Measurements from ENCODE around the gene PTPN20.
"Not testable (repeated sequence)": the region's sequence is repeated elsewhere in the genome, so short reads cannot be mapped to it uniquely, and the experiment has no call there.

GRCh38 chr10:46907185-46908117 lies 3.8 kb upstream of the PTPN20 start:
- TF ChIP-seq POLR2A (IDR thresholded peaks at IDR 0.05): not testable (repeated sequence)
- TF ChIP-seq, protein P1, sequence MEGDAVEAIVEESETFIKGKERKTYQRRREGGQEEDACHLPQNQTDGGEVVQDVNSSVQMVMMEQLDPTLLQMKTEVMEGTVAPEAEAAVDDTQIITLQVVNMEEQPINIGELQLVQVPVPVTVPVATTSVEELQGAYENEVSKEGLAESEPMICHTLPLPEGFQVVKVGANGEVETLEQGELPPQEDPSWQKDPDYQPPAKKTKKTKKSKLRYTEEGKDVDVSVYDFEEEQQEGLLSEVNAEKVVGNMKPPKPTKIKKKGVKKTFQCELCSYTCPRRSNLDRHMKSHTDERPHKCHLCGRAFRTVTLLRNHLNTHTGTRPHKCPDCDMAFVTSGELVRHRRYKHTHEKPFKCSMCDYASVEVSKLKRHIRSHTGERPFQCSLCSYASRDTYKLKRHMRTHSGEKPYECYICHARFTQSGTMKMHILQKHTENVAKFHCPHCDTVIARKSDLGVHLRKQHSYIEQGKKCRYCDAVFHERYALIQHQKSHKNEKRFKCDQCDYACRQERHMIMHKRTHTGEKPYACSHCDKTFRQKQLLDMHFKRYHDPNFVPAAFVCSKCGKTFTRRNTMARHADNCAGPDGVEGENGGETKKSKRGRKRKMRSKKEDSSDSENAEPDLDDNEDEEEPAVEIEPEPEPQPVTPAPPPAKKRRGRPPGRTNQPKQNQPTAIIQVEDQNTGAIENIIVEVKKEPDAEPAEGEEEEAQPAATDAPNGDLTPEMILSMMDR (IDR thresholded peaks at IDR 0.05): not testable (repeated sequence)

Data from Peyer's patch (tissue), 4 donors.